H1 (cell line): Measurements from ENCODE around the gene DLK1. TPM values are rescaled to one million over a fixed set of nuclear protein-coding genes. Genes with fewer than 3 reads are reported as not detected.
A peak's percentile ranks its signal among the peaks of the same experiment; 100 is the strongest.

Experiments
- CTCF ChIA-PET: fragments of 300-600 bp; sonication (Branson Sonifier 250); formaldehyde crosslinking; loops from one replicate; lab custom pipeline; 2021; ENCODE audit not compliant: partially characterized antibody; lab: Charles Lee
- POLR2A ChIA-PET: fragments of 300-600 bp; sonication (Branson Sonifier 250); formaldehyde crosslinking; loops from one replicate; lab custom pipeline; 2021; ENCODE audit warnings: inconsistent platforms; ENCODE audit not compliant: partially characterized antibody; lab: Charles Lee
- DNase-seq, 2 experiments: peaks; one replicate each; pipeline versions ENCODE4 v3.0.0 to v3.0.0-alpha.2; 2010 to 2022; ENCODE audit warnings: low spot score in 2 of 2, low read depth in 1 of 2, mixed read lengths in 1 of 2
- FAIRE-seq: peaks from 2 replicates; lab custom pipeline; 2011; peaks lifted over from hg19 to GRCh38; lab: Jason Lieb, UNC
- H2AFZ ChIP-seq: 2 replicates; pipeline ENCODE4 v1.8.1; 2012; ENCODE audit warnings: low read length, inconsistent platforms
- H2AK5ac ChIP-seq: 2 replicates; pipeline ENCODE4 v1.6.1; 2013; ENCODE audit warnings: low read depth, low read length
- H2BK120ac ChIP-seq: replicated peaks from 2 replicates; pipeline ENCODE3; 2013; ENCODE audit warnings: low read depth, low read length, inconsistent platforms
- H2BK12ac ChIP-seq: 2 replicates; pipeline ENCODE4 v1.6.1; 2013; ENCODE audit warnings: low read depth, low read length
- H2BK15ac ChIP-seq: 2 replicates; pipeline ENCODE4 v1.6.1; 2013; ENCODE audit warnings: low read length
- H2BK20ac ChIP-seq: 2 replicates; pipeline ENCODE4 v1.6.1; 2013; ENCODE audit warnings: low read length
- H2BK5ac ChIP-seq: 2 replicates; pipeline ENCODE4 v1.6.1; 2013; ENCODE audit warnings: low read depth, low read length
- H3K14ac ChIP-seq: 2 replicates; pipeline ENCODE4 v1.6.1; 2013; ENCODE audit warnings: inconsistent platforms; ENCODE audit not compliant: insufficient read length
- H3K18ac ChIP-seq: 2 replicates; pipeline ENCODE4 v1.6.1; 2013; ENCODE audit warnings: low read length; ENCODE audit errors: extremely low read depth
- H3K23ac ChIP-seq: 2 replicates; pipeline ENCODE4 v1.6.1; 2013; ENCODE audit warnings: inconsistent platforms; ENCODE audit not compliant: insufficient read length
- H3K23me2 ChIP-seq: 2 replicates; pipeline ENCODE4 v1.6.1; 2013; ENCODE audit warnings: low read depth, low read length
- H3K27ac ChIP-seq: 2 replicates; pipeline ENCODE4 v1.6.1; 2011; ENCODE audit warnings: low read depth, low read length, inconsistent platforms
- H3K27me3 ChIP-seq, 4 experiments: replicated peaks in 1 of 4; 1 replicate in 1 of 4; 2 replicates in 3 of 4; pipeline versions ENCODE4 v1.6.1 to v1.8.1; 2011 to 2013; ENCODE audit warnings: low read length in 3 of 4, mild to moderate bottlenecking in 3 of 4, inconsistent platforms in 2 of 4, mixed read lengths in 2 of 4, moderate library complexity in 1 of 4; ENCODE audit not compliant: control insufficient read depth in 3 of 4, insufficient read depth in 3 of 4; ENCODE audit errors: extremely low read depth in 1 of 4
- H3K36me3 ChIP-seq, 4 experiments: 2 replicates each; pipeline versions ENCODE4 v1.6.1 to v1.8.1; 2011 to 2013; ENCODE audit warnings: mild to moderate bottlenecking in 4 of 4, low read length in 3 of 4, moderate library complexity in 2 of 4, control low read depth in 1 of 4, inconsistent platforms in 1 of 4; ENCODE audit not compliant: insufficient read depth in 4 of 4, control insufficient read depth in 2 of 4
- H3K4ac ChIP-seq: replicated peaks from 2 replicates; pipeline ENCODE3; 2013; ENCODE audit warnings: low read length, low read depth, mixed read lengths, inconsistent platforms; ENCODE audit not compliant: insufficient read length
- H3K4me1 ChIP-seq, 4 experiments: replicated peaks in 1 of 4; 1 replicate in 1 of 4; 2 replicates in 3 of 4; pipeline versions ENCODE4 v1.6.1 to v1.8.1; 2011 to 2013; ENCODE audit warnings: low read length in 3 of 4, inconsistent platforms in 2 of 4, mixed read lengths in 1 of 4; ENCODE audit not compliant: insufficient read depth in 4 of 4, control insufficient read depth in 3 of 4
- H3K4me2 ChIP-seq, 2 experiments: 2 replicates each; pipeline versions ENCODE4 v1.6.1 to v1.8.1; 2011 to 2013; ENCODE audit warnings: low read depth in 2 of 2, low read length in 2 of 2, control low read depth in 1 of 2, inconsistent platforms in 1 of 2, mild to moderate bottlenecking in 1 of 2; ENCODE audit not compliant: insufficient read depth in 1 of 2
- H3K4me3 ChIP-seq, 4 experiments: fragments of 200-600, 300-600 bp in 1 of 4; sonication (generic), shearing (Covaris generic), sonication (Bioruptor Twin) in 1 of 4; 2 replicates each; pipeline versions ENCODE4 v1.5.1 to v1.8.1; 2011 to 2016; ENCODE audit warnings: low read length in 4 of 4, low read depth in 3 of 4, control low read depth in 2 of 4, inconsistent platforms in 2 of 4, mild to moderate bottlenecking in 2 of 4, mixed read lengths in 1 of 4, moderate library complexity in 1 of 4; ENCODE audit not compliant: insufficient read depth in 2 of 4; ENCODE audit errors: extremely low read depth in 1 of 4
- H3K56ac ChIP-seq: replicated peaks from 2 replicates; pipeline ENCODE3; 2013; ENCODE audit warnings: low read depth, mild to moderate bottlenecking, mixed read lengths, low read length, inconsistent platforms; ENCODE audit not compliant: insufficient read length
- H3K79me1 ChIP-seq: 2 replicates; pipeline ENCODE4 v1.6.1; 2013; ENCODE audit warnings: low read depth, low read length, control low read depth
- H3K79me2 ChIP-seq, 2 experiments: 2 replicates each; pipeline versions ENCODE4 v1.6.1 to v1.8.1; 2012 to 2013; ENCODE audit warnings: low read length in 2 of 2, mild to moderate bottlenecking in 2 of 2, inconsistent platforms in 1 of 2; ENCODE audit not compliant: insufficient read depth in 2 of 2, control insufficient read depth in 1 of 2
- H3K9ac ChIP-seq, 4 experiments: replicated peaks in 1 of 4; 1 replicate in 1 of 4; 2 replicates in 3 of 4; pipeline versions ENCODE4 v1.6.1 to v1.8.1; 2011 to 2013; ENCODE audit warnings: low read depth in 3 of 4, low read length in 3 of 4, control low read depth in 2 of 4, mild to moderate bottlenecking in 2 of 4, moderate library complexity in 2 of 4, inconsistent platforms in 1 of 4; ENCODE audit errors: extremely low read depth in 1 of 4
- H3K9me3 ChIP-seq, 2 experiments: 2 replicates each; pipeline versions ENCODE4 v1.6.1 to v1.8.1; 2012 to 2013; ENCODE audit warnings: mild to moderate bottlenecking in 2 of 2, moderate library complexity in 2 of 2, control low read depth in 1 of 2, inconsistent platforms in 1 of 2, low read depth in 1 of 2, low read length in 1 of 2, mixed read lengths in 1 of 2; ENCODE audit not compliant: insufficient read depth in 2 of 2
- H4K20me1 ChIP-seq, 2 experiments: replicated peaks in 1 of 2; 2 replicates each; pipeline versions ENCODE3 to v1.8.1; 2011 to 2013; ENCODE audit warnings: inconsistent platforms in 2 of 2, low read length in 2 of 2, mild to moderate bottlenecking in 1 of 2; ENCODE audit not compliant: insufficient read depth in 2 of 2, control insufficient read depth in 1 of 2
- H4K5ac ChIP-seq: 2 replicates; pipeline ENCODE4 v1.6.1; 2013; ENCODE audit warnings: low read length, low read depth, mixed read lengths, inconsistent platforms; ENCODE audit not compliant: insufficient read length
- H4K8ac ChIP-seq: 2 replicates; pipeline ENCODE4 v1.8.0; 2013; ENCODE audit warnings: mild to moderate bottlenecking, moderate library complexity, low read length, inconsistent platforms; ENCODE audit not compliant: insufficient read depth; ENCODE audit errors: extremely low read depth
- H4K91ac ChIP-seq: replicated peaks from 2 replicates; pipeline ENCODE3; 2013; ENCODE audit warnings: low read length, mixed read lengths, inconsistent platforms; ENCODE audit not compliant: insufficient read length
- BCL11A ChIP-seq, 2 experiments: IDR thresholded peaks; one replicate each; pipeline ENCODE4 v1.6.1; 2011; ENCODE audit warnings: low read depth in 2 of 2, low read length in 2 of 2, mild to moderate bottlenecking in 2 of 2
- CBX8 ChIP-seq: fragments of 300-800, 300-1000 bp; sonication (generic); IDR thresholded peaks from 2 replicates; pipeline ENCODE4 v1.7.1; 2016; ENCODE audit warnings: low read depth, low read length, borderline replicate concordance
- CHD2 ChIP-seq: IDR thresholded peaks from 2 replicates; pipeline ENCODE4 v1.6.1; 2012; ENCODE audit warnings: low read length, improper control_type of control experiment
- CTCF ChIP-seq, 3 experiments: IDR thresholded peaks; 1 replicate in 2 of 3; 2 replicates in 1 of 3; pipeline versions ENCODE4 v1.5.1 to v1.6.1; 2011; ENCODE audit warnings: low read length in 3 of 3, mild to moderate bottlenecking in 3 of 3, inconsistent platforms in 2 of 3, low read depth in 1 of 3, moderate library complexity in 1 of 3; ENCODE audit not compliant: insufficient read depth in 1 of 3; ENCODE audit errors: control extremely low read depth in 1 of 3
- E2F6 ChIP-seq: IDR thresholded peaks from 2 replicates; pipeline ENCODE4 v1.6.1; 2012; ENCODE audit warnings: inconsistent platforms
- HDAC6 ChIP-seq: IDR thresholded peaks from one replicate; pipeline ENCODE4 v1.7.1; 2012; ENCODE audit warnings: low read depth, mild to moderate bottlenecking, inconsistent platforms, low read length, moderate library complexity
- MAX ChIP-seq: IDR thresholded peaks from 2 replicates; pipeline ENCODE4 v1.6.1; 2012; ENCODE audit warnings: inconsistent platforms
- NANOG ChIP-seq: IDR thresholded peaks from 2 replicates; pipeline ENCODE4 v1.6.1; 2011; ENCODE audit warnings: low read length, low read depth, mild to moderate bottlenecking, inconsistent platforms; ENCODE audit not compliant: insufficient read depth, poor library complexity, severe bottlenecking
- WGBS, 2 experiments: shearing (Covaris generic) in 1 of 2; methylation state at CpG; one replicate each; pipeline versions ENCODE4 v1.1.6 to v1.1.7; 2013 to 2015; ENCODE audit warnings: low lambda C conversion rate in 2 of 2, mixed read lengths in 2 of 2, inconsistent platforms in 1 of 2, low coverage in 1 of 2, missing lambda C conversion rate in 1 of 2; ENCODE audit not compliant: insufficient replicate concordance in 2 of 2, insufficient coverage in 1 of 2, insufficient read length in 1 of 2; ENCODE audit errors: extremely low coverage in 1 of 2, missing lambda C conversion rate in 1 of 2; 5-methylcytosine and 5-hydroxymethylcytosine counted together
- polyA plus RNA-seq, 7 experiments: library from polyadenylated mRNA; depleted of rRNA in 3 of 7; stranded (reverse) in 5 of 7; unstranded in 2 of 7; fragments of >200 nt in 5 of 7; fragments of 200-250 nt in 2 of 7; gene quantifications; 1 replicate in 5 of 7; 2 replicates in 1 of 7; 4 replicates in 1 of 7; pipeline versions ENCODE4 v1.2.1 to v1.2.3, GENCODE V29; 2011 to 2013; ENCODE audit warnings: missing spikeins in 2 of 7, mixed read lengths in 2 of 7
- total RNA-seq: library from RNA; stranded (reverse); fragmentation: NEBNext Ultra II Directional; extraction: Animal tissue kit (Norgen Biotek cat#: 25700); gene quantifications from 2 replicates; pipeline ENCODE4 v1.2.1, GENCODE V29; 2021

The DLK1 gene
- total and polyA plus RNA-seq, 2 of the 8 experiments (the other 6 are each of a cell fraction or from before 2014, with no cell fraction given), result 1.3 to 2.4 TPM

- H4K5ac ChIP-seq, result no peak overlapping the region
- no peak overlapping the region for H3K14ac ChIP-seq
- no peak overlapping the region for H2BK15ac ChIP-seq
- H3K36me3 ChIP-seq, result no peaks in the 10 kb centered on the region
- H3K18ac ChIP-seq, result no peak overlapping the region
- no peak overlapping the region for H3K4me2 ChIP-seq
- no peaks in the 10 kb centered on the region; a peak in 1 of 7 replicates for H3K27me3 ChIP-seq
- H2BK120ac ChIP-seq, result no peak overlapping the region
- H2BK20ac ChIP-seq, result no peak overlapping the region
- H3K4ac ChIP-seq, result no peak overlapping the region
- no peak overlapping the region for H3K23ac ChIP-seq
- no peak overlapping the region for H3K56ac ChIP-seq
- no peaks in the 10 kb centered on the region for H3K4me1 ChIP-seq
- H4K20me1 ChIP-seq, result no peaks in the 10 kb centered on the region
- H3K23me2 ChIP-seq, result no peaks in the 10 kb centered on the region
- no peaks in the 10 kb centered on the region for H3K79me1 ChIP-seq
- ChIA-PET POLR2A (no interaction called here), CTCF (interaction anchor here (1.2 kb wide), 1 partner anchor 17 kb away, joined by 3 read pairs; no protein-coding TSS in a partner anchor)
- H2AFZ ChIP-seq, result no peak overlapping the region
- no peak for TF ChIP-seq NANOG
- TF ChIP-seq CBX8, result no peak
- TF ChIP-seq HDAC6, result no peak
- no peak for TF ChIP-seq CTCF (IDR thresholded peaks at IDR 0.05; ENCODE audit: control extremely low read depth in 1 of 3, insufficient read depth in 1 of 3, low read depth in 1 of 3, low read length in 3 of 3)
- peak; percentile 48; the same call in 1 of the 2 replicates for TF ChIP-seq MAX
- TF ChIP-seq CHD2, result no peak
- TF ChIP-seq E2F6, result peak; percentile 65
- TF ChIP-seq BCL11A (IDR thresholded peaks at IDR 0.05; ENCODE audit: low read depth in 2 of 2, low read length in 2 of 2), result no peak
- H4K8ac ChIP-seq, result 0 out of 2 replicates have a peak overlapping the region, but pooled peaks have one; percentile 31
- no peak overlapping the region for H2BK5ac ChIP-seq
- no peak overlapping the region for H3K9ac ChIP-seq
- no peak for FAIRE-seq
- 90% methylated on average over 24 of the region's 27 CpGs; no CpG with 5 or more reads in 1 of the 2 experiments for WGBS, 2 experiments
- H2AK5ac ChIP-seq, result no peak overlapping the region
- H4K91ac ChIP-seq, result no peak overlapping the region
- no peak for DNase-seq
- no peak overlapping the region for H3K4me3 ChIP-seq
- no peak overlapping the region for H3K27ac ChIP-seq
- no peaks in the 10 kb centered on the region for H3K9me3 ChIP-seq
- no peaks in the 10 kb centered on the region for H3K79me2 ChIP-seq
- no peak overlapping the region for H2BK12ac ChIP-seq
Measured at GRCh38 chr14:100783630-100784370, 57.1 kb downstream of the DLK1 start.
